GM12875 (cell line): ENCODE results near the gene COG5.

ENCODE experiments used
- H3K4me3 ChIP-seq: one replicate; pipeline ENCODE4 v1.5.1; 2011; ENCODE audit warnings: low read depth, low read length, control low read depth
- CTCF ChIP-seq: IDR thresholded peaks from 2 replicates; pipeline ENCODE4 v1.5.1; 2011; ENCODE audit warnings: low read depth, mild to moderate bottlenecking, control low read depth, inconsistent platforms, low read length, moderate library complexity, borderline replicate concordance; ENCODE audit not compliant: insufficient read depth

Gene COG5

GRCh38 chr7:107187774-107188173, 375.9 kb downstream of the COG5 start:
- TF ChIP-seq CTCF, result no peak
- no peak overlapping the region for H3K4me3 ChIP-seq

GRCh38 chr7:107186240-107186639, 377.5 kb downstream of the COG5 start:
- H3K4me3 ChIP-seq, result no peak overlapping the region
- TF ChIP-seq CTCF, result no peak

GRCh38 chr7:107185716-107186115, 378.0 kb downstream of the COG5 start:
- TF ChIP-seq CTCF, result no peak
- no peak overlapping the region for H3K4me3 ChIP-seq

- TF ChIP-seq CTCF, result no peak
- no peak overlapping the region for H3K4me3 ChIP-seq
Measured at GRCh38 chr7:107181172-107181571, 382.5 kb downstream of the COG5 start.

- no peak for TF ChIP-seq CTCF
Measured at GRCh38 chr7:107180378-107180777, 383.3 kb downstream of the COG5 start.

GRCh38 chr7:107179326-107180164, 384.2 kb downstream of the COG5 start:
- no peak overlapping the region for H3K4me3 ChIP-seq
- TF ChIP-seq CTCF, result no peak

More at GRCh38 chr7:107180378-107180777, 383.3 kb downstream of the COG5 start:
- no peak overlapping the region for H3K4me3 ChIP-seq
